ENCODE data around the gene CGB8.
"Not testable (repeated sequence)": the region's sequence is repeated elsewhere in the genome, so short reads cannot be mapped to it uniquely, and the experiment has no call there.

CGB8 gene

DNA sequence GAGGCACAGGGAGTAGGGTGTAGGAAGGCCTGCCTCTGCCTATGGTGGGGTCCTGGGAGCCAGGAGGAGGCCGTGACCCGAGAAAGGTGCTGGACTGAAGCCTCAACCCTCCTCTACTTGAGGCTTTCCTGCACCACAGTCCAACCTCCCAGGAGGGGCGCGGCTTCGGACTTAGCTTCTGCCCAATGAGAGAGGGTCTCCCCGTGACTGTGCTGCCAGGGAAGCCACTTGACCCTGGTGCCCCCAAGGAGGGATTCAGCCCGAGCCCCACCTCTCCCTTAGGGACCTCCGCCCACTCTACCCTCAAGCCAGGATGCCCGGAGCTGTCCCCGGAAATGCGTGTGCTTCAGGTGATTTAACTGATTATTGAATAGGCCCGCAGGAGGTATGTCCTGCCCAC is at the start of gene CGB8:
Gene CGB8 (minus strand): TSS at position 101 of the 400 bp plus-strand sequence. CDS start 372 bp downstream, outside the sequence.
- in situ Hi-C loops (cut with MboI; ENCODE audit: low sequenced_read_pairs), result not testable (repeated sequence)

DNA sequence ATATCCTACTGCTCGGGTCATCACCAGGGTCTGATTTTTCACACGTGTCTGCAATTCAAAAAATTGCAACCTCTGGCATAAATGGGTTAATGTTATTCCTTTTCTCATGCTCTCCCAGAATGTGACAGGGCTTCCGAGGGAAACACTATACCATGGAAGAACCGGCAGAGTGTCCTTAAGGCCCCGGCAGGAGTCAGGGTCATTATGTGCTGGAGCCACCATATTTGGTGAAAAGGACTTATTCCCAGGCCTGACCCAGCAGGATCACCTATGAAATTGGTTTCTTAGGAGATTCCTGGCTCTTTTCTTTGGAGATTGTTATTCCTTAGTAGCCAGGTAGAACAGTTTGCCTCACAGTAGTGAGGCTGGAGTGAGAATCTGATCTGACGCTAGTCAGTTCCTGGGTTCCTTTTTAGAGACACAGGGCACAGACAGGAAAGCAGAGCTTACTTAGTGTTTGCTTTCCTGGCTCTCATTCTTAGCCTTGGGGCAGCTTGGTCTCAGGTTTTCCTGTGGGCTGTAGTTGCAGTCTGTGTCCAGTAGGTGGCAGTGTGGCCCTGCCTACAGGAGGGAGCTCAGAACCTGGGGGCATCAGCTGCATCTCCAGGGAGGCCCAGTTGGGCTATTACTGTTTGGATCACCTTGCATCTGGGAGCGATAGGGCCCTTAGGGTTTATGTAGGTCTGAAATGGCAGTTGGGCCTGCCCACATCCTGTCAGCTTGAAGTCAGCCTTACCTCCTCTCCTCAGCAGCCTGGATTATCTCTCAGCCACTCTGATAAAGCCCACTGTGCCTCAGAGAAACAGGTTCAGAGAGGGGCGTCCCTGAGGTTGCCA is 48.8 kb upstream of the CGB8 start:
- in situ Hi-C loops (cut with MboI; ENCODE audit: low sequenced_read_pairs), result loop anchor here (5.0 kb wide), 1 partner anchor 105 kb away; no protein-coding TSS in a partner anchor

DNA sequence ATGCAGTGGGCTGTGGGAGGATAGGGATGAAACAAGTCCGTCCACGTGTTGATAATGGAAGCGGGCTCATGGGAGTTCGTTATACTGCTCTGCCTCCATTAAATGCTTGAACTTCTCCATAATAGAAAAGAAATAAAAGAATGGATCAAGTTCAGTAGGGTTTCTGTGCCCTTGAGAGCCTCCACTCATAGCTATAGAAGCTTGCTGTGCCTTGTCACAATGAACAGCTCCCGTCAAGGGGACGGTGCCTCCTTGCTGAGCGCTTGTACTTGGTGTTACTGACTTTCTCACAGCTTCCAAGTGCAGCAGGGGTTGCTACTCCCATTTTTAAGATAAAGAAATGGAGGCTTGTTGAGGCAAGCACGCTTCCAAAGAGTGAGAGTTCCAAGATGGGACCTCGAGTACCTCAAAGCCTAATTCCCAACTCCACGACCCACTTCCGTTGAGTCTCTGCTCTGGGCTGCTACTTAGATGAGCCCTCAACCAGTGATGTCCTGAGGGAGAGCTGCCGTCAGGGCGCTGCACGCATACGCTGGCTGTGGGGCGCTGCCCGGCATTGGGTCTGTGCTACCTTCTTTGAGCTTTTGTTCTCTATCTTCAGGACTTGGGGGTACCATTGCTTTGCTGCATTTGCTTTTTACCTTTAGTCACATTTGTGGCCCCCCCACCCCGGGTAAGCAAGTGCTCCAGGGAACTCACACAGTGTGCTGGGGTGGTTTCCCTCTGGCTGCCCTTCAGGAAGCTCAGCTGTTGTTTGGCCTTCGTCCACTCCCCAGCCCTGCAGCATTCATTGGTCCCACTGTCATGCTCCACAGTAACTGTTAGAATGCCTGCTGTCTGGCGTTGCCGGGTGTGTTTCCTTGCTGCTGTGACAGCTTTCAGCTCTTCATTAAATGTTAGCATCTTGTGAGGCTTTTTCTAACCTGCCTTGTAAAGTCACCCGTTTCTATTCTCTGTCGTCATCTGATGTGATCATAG is 45.9 kb upstream of the CGB8 start:
- in situ Hi-C loops (cut with MboI; ENCODE audit: low sequenced_read_pairs), result loop anchor here (5.0 kb wide), 1 partner anchor 108 kb away; no protein-coding TSS in a partner anchor

DNA sequence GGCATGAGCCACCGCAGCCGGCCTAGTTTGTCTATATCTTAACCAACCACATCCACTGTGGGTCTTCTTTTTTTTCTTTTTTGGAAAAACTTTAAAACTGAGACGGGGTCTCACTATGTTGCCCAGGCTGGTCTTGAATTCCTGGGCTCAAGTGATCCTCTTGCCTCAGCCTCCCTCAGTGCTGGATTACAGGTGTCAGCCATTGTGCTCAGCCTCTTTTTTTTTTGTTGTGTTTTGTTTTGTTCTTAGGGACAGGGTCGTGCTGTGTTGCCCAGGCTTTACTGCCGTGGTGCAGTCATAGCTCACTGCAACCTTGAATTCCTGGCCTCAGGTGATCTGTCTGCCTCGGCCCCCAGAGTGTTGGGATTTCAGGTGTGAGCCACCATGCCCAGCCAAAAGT is 43.8 kb upstream of the CGB8 start:
- in situ Hi-C loops (cut with MboI; ENCODE audit: low sequenced_read_pairs), result no loop called here

DNA sequence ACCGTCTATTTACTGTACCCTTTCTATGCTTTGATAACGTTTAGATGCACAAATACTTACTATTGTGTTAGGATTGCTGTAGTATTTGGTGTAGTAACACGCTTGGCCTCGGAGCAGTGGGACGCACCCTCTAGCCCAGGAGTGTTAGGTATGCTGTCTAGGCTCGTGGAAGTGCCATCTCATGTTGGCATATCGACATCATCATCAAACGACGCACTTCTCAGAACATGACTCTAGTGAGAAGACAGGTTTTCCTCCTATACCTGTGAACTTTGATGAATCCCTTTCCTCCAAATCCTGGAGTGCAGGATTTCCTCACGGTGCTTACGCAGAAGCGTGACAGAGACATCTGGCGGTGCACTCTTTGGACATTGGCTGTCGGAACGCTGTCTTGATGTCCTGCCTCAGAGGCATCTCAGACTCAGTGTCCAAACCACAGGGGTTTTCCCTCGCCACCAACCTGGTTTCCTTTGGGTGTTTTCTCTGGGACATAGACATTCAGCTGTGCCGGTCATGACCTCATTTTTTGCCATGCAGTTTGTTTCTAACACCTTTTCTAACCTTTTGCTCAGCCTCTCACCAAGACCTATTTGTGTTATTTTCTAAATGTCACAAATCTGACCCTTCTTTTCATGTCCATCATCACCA is 42.6 kb upstream of the CGB8 start:
- in situ Hi-C loops (cut with MboI; ENCODE audit: low sequenced_read_pairs), result no loop called here

DNA sequence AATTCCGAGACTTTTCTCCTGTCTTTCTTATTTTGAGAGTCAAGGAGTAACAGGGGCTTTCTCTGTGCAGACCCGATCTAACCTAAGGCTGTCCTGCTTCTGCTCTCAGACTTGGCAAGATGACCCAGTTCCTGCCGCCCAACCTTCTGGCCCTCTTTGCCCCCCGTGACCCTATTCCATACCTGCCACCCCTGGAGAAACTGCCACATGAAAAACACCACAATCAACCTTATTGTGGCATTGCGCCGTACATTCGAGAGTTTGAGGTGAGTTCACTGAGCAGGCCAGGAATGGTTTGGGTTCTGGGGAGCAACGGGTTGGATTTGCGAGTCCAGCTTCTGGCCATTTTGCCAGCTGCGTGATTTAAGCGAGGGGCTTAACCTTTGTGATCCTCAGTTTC is 37.4 kb upstream of the CGB8 start:
- in situ Hi-C loops (cut with MboI; ENCODE audit: low sequenced_read_pairs), result no loop called here

DNA sequence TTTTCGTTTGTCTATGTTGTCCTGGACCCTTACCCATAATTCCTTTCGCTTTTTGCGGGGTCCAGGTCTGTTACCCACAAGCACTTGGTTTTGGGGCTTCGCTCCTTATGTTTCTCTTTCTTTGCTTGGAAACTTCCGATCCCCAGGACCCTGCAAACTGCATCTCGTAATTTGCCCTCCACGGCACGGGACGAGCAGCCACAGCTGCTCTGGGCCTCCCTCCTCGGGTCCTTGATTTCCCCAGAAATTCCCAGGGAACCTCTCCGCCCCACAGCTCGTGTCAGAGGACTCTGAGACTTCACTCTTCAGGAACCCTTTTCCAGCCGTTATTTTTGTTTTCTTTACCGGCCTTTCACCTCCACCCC is 36.9 kb upstream of the CGB8 start:
- in situ Hi-C loops (cut with MboI; ENCODE audit: low sequenced_read_pairs), result no loop called here

DNA sequence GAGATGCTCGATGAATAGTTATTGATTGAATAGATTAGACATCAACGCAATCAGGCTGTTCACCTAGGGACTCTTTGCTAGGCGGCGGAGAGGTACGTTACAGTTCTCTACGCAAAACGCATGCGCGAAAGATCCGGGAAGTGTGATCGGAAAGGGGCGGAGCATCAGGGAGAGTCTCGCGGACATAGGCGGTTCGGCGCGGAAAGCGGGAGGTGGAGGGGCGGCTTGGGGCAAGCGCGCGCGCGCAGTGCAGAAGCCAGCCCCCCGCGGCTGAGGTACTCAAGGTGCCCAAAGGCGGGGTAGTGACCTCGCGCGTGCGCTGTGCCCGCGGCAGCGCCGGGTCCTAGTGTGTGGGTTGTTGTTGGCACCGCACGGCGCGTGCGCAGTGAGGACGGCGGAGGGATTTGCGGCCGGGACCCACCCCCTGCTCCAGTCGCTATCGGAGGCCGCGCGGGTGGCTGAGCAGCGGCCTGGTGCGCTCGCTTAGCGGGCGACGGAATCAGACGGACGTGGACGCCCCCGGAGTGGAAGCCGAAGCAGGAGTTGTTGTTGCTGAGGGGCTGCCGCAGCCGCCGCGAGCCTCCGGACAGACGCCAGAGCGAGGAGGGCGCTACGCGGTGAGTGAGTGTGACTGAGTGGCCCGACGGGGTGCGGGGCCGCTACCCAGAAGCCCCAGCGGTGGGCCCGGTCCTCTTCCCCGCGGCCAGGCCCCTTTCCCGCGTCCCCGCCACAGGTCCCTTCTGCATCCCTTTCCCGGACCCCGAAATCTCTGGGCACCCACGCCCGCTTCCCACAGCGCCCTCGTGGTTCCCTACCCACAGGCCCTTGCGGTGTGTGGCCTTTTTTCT is 36.3 kb upstream of the CGB8 start, which contains the start of gene SNRNP70:
Gene SNRNP70 (plus strand): TSS at position 432 of the 848 bp plus-strand sequence. CDS start 964 bp downstream, outside the sequence.
- in situ Hi-C loops (cut with MboI; ENCODE audit: low sequenced_read_pairs), result no loop called here

DNA sequence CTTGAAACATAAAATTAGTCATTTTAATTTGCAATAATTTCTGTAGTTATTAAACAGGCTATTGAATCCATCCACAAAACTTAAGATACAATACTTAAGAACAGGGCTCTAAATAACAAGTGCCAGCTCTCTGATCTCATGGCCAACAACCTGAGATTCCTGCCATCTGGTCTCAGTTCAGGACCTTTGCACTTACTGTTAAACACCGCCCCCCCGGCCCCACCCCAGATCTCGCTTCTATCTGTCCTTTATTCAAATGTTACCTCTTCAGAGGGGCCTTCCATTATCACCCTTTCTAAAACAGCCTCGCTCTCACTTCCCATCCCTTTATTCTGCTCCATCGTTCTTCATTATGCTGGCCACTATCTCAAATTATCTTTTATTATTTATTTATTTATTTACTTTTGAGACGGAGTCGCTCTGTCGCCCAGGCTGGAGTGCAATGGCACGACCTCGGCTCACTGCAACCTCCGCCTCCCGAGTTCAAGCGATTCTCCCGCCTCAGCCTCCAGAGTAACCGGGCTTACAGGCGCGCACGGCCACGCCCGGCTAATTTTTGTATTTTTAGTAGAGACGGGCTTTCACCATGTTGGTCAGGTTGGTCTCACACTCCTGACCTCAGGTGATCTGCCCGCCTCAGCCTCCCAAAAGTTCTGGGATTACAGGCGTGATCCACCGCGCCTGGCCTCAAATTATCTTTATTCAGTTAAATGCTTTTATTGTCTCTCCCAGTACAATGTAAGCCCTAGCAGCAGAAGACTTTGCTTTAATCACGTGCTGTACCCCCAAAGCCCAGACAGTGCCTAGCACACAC is 35.5 kb upstream of the CGB8 start:
- in situ Hi-C loops (cut with MboI; ENCODE audit: low sequenced_read_pairs), result no loop called here

DNA sequence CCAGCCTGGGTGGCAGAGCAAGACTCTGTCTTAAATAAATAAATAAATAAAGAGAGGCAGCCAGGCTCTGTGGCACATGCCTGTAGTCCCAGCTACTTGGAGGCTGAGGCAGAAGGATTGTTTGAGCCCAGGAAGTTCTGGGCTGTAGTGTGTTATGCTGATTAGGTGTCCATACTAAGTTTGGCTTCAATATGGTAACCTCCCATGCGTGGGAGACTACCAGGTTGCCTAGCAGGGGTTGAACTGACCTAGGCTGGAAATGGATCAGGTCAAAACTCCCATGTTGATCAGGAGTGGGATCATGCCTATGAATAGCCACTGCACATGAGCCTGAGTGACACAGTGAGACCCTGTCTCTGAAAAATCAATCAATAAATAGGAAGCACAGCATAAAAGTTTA is 32.4 kb upstream of the CGB8 start:
- in situ Hi-C loops (cut with MboI; ENCODE audit: low sequenced_read_pairs), result no loop called here

DNA sequence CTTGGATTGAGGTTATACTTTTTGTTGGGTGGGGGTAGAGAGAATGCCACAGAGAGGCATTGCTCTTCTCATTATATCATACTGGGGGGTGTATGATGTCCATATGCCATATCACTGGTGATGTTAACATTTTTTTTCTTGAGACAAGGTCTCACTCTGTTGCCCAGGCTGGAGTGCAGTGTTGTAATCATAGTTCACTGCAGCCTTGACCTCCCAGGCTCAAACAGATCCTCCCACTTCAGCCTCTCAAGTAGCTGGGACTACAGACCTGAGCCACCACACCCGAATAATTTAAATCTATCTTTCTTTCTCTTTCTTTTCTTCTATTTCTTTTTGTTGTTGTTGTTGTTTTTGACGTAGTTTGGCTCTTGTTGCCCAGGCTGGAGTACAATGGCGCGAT is 31.5 kb upstream of the CGB8 start:
- in situ Hi-C loops (cut with MboI; ENCODE audit: low sequenced_read_pairs), result no loop called here

DNA sequence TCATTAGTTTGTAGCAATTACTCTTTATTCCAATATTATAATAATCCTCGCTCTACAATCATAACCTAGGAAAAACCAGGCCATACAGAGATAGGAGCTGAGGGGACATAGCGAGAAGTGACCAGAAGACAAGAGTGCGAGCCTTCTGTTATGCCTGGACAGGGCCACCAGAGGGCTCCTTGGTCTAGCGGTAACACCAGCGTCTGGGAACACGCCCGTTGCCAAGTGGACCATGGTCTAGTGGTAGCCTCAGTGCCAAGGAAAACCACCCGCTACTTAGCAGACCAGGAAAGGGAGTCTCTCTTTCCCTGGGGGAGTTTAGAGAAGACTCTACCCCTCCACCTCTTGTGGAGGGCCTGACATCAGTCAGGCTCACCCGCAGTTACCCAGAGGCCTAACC is 26.0 kb upstream of the CGB8 start:
- in situ Hi-C loops (cut with MboI; ENCODE audit: low sequenced_read_pairs), result not testable (repeated sequence)

DNA sequence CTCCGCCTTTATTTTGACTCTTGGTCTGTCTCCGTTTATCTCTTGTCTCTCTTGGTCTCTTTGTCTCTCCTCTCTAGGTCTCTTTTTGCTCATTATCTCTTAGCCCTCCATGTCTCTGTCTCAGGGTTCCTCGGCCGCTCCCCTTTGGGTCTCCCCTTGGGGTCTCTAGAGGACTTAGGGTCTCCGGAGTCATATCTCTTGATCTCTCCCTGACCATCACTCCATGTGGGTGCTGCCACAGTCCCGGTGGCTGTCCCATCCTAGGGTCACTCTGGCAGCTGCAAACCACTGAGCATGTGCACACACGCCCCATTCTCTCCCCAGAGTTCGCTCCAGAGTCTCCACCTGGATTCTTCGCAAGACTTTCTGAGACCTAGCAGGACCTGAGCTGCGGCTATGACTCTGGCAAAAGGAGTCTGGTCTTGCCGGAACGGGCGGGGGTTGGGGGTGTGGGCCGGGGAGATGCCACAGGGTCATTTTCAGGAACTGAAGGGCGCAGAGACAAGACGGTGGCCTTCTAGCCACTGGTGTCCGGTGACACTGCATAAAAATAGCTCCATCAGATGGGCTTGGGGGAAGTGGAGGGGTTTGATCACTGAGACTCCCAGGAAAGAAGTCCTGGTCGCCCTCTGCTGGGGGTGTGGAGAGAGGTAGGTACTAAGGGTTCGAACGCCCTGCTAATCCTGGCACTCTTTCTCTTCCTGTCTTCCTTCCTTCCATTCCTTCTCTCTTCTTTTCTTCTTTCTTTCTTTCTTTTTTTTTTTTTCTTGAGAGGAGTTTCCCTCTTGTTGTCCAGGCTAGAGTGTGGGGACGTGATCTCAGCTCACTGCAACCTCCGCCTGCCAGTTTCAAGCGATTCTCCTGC is 24.8 kb upstream of the CGB8 start:
- in situ Hi-C loops (cut with MboI; ENCODE audit: low sequenced_read_pairs), result no loop called here

DNA sequence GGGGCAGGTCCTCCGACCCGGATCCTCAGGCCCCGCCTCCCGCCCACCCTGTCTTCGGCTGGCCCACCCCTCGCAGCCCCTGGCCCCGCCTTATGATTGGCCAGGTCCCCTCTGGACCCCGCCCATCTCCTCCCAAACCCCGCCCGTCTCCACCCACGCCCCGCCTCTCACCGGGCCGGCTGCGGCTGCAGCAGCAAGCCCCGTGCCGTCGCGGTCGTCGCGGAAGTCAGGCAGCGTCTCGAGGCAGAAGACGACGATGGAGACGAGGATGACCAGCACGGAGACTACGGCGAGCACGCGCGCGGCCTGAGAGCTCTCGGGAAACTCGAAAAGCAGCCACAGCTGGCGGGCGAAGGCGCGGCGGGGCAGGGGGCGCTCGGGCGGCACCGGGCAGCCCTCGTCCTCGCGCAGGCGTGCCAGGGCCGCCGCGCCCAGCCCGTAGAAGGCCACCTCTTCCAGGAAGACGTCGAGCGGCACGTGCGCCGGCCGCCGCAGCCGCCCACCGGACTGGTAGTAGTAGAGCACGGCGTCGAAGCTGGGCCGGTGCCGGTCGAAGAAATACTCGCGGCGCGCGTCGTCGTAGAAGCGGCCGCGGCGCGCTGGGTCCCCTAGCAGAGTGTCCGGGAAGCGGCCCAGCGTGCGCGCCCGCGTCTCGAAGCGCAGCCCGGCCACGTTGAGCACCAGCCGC is 23.1 kb upstream of the CGB8 start:
- in situ Hi-C loops (cut with MboI; ENCODE audit: low sequenced_read_pairs), result no loop called here

DNA sequence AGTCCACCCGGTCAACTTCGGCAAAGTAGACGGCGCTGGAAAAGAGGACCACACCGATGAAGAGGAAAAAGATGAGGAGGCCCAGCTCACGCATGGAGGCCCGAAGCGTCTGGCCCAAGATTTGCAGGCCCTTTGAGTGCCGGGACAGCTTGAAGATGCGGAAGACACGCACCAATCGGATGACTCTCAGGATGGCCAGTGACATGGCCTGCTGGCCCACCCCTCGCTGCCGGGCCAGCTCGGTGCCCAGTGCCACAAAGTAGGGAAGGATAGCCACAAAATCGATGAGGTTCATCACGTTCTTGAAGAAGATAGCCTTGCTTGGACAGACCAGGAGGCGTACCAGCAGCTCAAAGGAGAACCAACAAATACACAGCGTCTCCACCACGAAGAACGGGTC is 21.5 kb upstream of the CGB8 start:
- in situ Hi-C loops (cut with MboI; ENCODE audit: low sequenced_read_pairs), result no loop called here

DNA sequence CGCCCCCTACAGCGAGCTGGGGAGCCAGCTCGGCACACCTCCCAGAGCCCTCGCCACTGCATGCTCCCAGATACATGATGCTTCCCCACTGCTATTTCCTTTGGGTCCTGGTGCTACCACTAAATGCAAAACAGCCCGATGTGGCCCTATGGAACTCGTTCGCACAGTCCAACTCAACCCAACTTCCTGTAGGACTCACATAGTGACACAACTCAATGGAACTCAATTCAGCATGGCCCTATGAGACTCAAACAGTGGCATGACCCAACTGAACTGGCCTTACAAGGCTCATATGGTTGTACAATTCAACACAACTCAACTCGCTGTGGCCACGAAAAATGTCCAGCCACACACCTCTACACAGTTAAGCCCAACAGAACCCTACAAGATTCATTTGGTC is 20.1 kb upstream of the CGB8 start:
- in situ Hi-C loops (cut with MboI; ENCODE audit: low sequenced_read_pairs), result no loop called here

DNA sequence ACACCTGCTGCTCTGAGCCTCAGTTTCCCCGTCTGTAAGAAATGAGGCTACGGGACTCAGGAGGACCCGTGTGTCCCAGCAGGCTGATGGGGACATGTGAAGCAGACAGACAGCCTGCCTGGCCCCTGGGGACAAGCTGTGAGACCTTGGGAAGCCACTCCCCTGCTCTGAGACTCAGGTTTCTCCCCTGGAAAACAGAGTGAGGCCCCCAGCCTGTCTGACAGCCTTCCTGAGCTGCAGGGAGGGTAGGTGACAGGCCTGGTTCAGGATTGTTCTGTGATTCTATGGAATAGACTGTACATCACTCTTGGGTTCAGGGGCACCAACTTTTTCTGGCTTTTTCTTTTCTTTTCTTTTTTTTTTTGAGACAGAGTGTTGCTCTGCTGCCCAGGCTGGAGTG is 18.6 kb upstream of the CGB8 start:
- in situ Hi-C loops (cut with MboI; ENCODE audit: low sequenced_read_pairs), result no loop called here

Measured in HL-60/S4 (cell line).